GM21447 (cell line): Measurements from ENCODE around the gene EMC10.
A peak's percentile ranks its signal among the peaks of the same experiment; 100 is the strongest.
"Not testable (repeated sequence)": the region's sequence is repeated elsewhere in the genome, so short reads cannot be mapped to it uniquely, and the experiment has no call there.

Experiments
- ATAC-seq: cut with Tn5 transposase; IDR thresholded peaks from one replicate; pipeline ENCODE4 v1.9.1; 2021; ENCODE audit not compliant: unreplicated experiment

The EMC10 gene

GRCh38 chr19:50476224-50476906 is at the start of gene EMC10, which contains the start of gene GARIN5A:
TSS of gene EMC10 (plus strand) at chr19:50476507. CDS start at chr19:50476545, 38 bp downstream.
TSS of gene GARIN5A (minus strand) at chr19:50476848. CDS start at chr19:50476388, 460 bp downstream.
- ATAC-seq = peak; percentile 65

DNA sequence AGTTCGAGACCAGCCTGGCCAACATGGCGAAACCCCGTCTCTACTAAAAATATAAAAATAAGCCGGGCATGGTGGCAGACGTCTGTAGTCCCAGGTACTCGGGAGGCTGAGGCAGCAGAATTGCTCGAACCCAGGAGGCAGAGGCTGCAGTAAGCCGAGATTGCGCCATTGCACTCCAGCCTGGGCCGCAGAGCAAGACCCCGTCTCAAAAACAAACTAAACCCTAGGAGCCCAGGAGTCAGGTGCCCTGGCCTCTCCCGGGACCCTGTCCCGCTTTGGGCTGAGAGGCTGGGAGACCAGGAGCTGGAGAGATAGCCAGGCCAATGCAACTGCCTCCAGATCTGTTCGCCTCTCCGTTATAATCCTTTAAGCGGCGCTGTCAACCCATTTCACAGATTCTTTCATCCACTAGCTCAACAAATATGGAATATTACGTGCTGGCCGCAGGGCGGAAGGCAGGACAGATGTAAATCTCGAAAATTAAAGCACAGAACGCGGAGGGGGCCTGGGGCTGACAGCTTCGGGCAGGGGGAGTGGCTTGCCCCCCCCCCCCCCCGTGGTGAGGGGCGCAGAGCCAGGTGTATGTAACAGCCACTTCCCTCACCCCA is 48.9 kb upstream of the EMC10 start:
- no peak for ATAC-seq

- no peak for ATAC-seq
Measured at GRCh38 chr19:50427997-50428425, 48.3 kb upstream of the EMC10 start.

DNA sequence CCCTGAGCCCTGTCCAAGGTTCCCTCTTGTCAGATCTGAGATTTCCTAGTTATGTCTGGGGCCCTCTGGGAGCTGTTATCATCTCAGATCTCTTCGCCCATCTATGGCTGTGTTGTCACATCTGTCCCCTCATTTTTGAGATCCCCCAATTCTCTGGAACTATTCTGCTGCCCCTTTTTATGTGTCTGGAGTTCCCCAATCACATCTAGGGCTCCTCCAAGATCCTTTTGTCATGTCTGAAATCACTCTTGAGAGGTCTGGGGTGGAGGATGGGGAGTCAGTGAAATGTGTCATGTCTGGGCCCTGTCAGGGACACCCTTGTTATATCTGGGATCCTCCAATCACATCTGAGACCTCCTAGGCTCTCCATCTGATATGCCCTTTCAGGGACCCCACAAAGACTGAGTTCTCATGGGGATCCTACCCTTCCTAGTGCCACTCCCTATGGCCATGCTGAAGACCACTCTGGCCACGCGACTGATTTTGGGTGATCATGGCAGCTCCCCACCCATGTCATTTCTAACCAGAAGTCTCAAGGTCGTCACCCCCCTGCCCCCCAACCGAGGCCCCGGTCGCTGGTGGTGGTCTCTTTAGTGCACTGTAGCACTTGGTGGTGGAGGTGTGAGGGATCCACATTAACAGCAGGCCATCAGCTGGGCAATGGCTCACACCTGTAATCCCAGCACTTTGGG is 47.4 kb upstream of the EMC10 start:
- no peak for ATAC-seq

DNA sequence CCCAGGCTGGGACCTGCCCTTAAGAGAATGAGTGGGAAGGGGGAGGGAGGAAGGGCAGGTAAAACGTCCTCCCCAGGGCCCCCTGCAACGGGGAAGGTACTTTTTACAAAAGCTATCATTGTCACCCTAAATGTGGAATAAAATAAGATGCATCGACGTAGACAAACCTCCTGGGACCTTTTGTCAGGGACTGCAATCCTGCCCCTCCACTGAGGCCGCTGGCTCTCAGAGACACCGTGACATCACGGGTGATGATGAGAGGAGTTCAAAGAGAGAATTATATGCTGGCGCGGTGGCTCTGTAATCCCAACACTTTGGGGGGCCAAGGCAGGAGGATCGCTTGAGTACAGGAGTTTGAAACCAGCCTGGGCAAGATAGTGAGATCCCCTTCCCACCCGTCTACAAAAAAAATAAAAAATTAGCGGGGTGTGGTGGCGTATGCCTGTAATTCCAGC is 45.4 kb upstream of the EMC10 start:
- ATAC-seq = no peak

GRCh38 chr19:50431343-50432220 is 44.7 kb upstream of the EMC10 start:
- peak; percentile 66 for ATAC-seq

DNA sequence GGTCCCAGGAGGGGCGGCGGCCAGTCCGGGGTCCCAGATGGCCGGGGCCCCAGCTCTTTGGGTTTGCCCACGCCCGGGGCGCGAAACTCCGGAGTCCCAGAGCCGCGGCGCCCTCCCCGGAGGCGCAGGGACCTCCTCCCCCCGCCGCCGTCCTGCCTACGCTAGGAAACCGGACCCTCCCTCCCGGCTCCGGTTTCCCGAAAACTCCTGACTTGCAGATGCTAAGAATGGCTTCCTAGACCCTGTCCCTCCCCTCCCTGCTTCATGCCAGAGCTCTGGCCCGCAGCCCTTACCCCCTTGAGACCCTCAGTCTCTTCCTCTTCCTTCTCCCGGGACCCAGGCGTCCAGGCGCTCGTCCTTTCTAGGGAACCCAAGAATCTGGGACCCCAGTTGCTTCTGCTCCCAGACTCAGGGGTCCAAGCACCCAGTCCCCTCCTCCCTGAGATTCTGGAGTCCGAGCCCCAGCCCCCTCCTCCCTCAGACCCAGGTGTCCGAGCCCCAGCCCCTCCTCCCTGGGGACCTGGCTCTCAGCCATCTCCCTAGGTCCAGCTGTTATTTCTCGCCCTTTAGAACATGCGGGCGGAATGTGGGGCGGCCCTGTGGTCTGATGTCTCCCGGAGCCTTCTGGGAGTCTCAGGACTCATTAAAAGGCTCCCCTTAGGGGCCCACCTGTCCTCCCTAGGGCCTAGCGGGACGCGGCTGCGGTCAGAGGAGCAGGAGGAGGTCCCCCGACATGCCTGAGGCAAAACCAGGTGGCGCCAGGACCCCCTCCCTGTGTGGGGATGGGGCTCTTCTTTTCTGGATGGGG is 43.9 kb upstream of the EMC10 start, which contains the start of gene MYBPC2:
TSS of gene MYBPC2 (plus strand) at position 672 of the 808 bp plus-strand sequence. CDS start at position 734, 62 bp downstream.
- no peak for ATAC-seq

DNA sequence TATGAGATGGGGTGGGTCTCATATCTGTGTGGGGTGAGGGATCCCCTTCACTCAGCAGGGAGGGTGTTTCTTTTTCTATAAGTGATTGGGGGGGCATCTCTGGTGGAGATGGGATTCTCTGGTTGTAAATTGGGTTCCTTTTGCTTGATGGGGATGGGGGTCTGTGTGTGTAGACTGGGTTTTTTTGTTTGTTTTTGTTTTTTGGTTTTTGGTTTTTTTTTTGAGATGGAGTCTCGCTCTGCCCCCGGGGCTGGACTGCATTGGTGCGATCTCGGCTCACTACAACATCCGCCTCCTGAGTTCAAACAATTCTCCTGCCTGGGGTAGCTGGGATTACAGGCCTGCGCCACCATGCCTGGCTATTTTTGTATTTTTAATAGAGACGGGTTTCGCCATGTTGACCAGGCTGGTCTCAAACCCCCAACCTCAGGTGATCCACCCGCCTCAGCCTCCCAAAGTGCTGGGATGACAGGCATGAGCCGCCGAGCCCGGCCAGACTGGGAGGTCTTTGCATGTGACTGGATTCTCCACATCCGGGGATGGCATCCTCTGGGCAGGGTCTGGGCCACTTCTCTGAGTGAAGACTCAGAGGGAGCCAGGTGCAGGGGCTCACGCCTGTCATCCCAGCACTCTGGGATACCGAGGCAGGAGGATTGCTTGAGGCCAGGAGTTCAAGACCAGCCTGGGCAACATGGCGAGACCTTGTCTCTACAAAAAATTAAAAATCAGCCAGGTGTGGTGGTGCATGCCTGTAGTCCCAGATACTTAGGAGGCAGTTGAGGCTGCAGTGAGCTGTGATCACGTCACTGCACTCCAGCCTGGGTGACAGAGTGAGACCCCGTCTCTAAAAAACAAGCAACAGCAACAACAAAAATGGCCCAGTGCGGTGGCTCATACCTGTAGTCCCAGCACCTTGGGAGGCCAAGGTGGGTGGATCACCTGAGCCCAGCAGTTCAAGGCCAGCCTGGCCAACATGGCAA is 42.8 kb upstream of the EMC10 start:
- no peak for ATAC-seq

DNA sequence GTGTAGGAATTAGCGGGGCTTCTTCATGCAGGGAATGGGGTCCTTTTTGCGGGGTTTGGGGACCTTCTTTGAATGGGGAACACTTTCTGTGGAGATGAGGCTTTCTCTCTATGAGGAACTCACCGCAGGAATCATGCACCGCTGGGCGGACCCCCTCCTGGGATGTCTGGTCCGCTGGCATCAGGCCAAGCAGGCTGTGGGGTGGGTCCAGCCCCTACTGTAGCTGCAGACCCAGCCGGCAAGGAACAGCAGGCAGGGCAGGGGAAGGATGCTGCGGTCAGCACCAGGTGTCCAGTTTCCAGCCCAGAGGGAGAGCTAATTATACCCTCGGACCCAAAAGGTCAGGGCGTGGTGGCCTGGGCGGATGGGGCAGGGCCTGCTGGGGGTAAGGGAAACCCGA is 41.8 kb upstream of the EMC10 start:
- no peak for ATAC-seq

GRCh38 chr19:50435221-50435620 is 41.1 kb upstream of the EMC10 start:
- no peak for ATAC-seq

- ATAC-seq = no peak
Measured at GRCh38 chr19:50435627-50436026, 40.7 kb upstream of the EMC10 start.

- ATAC-seq = no peak
Measured at GRCh38 chr19:50437862-50438449, 38.4 kb upstream of the EMC10 start.

DNA sequence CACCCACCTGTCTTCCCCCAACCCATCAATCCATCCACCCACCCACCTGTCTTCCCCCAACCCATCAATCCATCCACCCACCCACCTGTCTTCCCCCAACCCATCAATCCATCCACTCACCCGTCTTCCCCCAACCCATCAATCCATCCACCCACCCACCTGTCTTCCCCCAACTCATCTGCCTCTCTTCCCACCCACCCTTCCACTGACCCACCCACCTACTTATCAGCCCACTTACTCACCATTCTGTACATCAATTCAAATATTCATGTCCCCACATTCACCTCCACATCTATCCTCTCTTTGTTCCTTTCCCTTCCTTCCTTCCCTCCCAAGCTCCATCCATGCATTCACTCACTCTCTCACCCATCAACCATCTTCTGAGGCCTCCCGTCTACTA is 37.2 kb upstream of the EMC10 start:
- not testable (repeated sequence) for ATAC-seq

DNA sequence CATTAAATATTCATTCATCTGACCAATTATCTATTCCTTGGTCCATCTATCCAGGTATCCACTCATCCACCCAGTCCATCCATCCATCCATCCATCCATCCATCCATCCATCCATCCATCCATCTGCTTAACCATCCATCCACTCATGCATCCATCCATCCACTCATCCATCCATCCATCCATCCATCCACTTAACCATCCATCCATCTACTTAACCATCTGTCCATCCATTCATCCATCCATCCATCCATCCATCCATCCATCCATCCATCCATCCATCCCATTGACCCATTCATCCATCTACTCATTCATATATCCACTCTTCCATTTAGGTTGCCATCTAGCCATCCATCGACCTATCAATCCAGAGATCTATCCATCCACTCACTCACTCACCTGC is 32.2 kb upstream of the EMC10 start:
- no peak for ATAC-seq

DNA sequence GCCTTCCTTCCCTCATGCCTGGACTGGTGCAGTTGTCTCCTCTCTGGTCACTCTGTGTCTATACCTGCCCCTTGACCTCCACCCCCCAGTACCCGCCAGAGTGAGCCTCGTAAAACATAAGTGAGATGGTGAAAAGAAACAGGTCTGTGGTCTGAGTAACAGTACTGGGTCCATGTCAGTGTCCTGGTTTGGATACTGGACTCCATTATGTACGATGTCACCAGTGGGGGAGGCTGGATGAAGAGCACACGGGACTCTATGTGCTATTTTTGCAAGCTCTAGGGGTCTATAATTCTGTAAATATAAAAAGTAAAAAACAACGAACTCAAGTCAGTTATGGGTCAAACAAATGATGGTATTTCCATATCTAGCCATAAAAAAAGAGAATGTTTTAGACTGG is 29.3 kb upstream of the EMC10 start:
- ATAC-seq = no peak

- ATAC-seq = no peak
Measured at GRCh38 chr19:50447750-50448149, 28.6 kb upstream of the EMC10 start.

DNA sequence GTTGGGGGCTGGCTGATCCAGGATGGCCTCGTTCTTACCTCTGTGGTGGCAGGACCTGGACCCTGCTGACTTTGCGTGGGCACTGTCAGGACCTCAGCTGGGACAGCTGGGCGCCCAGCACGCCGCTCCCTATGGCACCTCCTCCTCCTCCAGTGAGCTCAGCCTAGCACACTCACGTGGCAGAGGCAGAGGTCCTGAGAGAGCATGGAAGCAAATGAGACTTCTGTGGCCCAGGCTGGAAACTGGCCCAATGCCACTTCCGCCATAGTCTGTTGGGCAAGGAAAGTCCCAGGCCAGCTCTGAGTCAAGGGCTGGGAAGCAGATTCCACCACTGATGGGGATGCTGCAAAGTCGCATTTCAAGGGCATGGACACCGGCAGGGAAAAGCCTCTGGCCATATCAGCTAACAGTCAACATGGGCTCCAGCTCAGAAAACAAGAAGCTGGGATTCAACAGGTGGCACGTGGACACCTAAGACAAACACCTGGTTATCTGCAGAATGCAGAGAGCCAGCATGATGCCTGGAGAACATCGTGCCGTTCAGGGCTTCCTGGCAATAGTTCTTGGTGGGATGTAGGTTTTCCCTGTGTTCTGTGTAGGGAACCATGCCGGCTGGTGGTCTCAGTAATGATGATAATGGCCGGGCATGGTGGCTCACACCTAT is 26.9 kb upstream of the EMC10 start:
- ATAC-seq = no peak
